HG03378 (cell line): ENCODE results near the gene ERC2.
A peak's percentile ranks its signal among the peaks of the same experiment; 100 is the strongest.

ENCODE experiments used
- ATAC-seq: cut with Tn5 transposase; IDR thresholded peaks from one replicate; pipeline ENCODE4 v1.9.1; 2021; ENCODE audit warnings: mild to moderate bottlenecking, moderate library complexity; ENCODE audit not compliant: unreplicated experiment

Gene ERC2

GRCh38 chr3:55497250-55497649, 971.0 kb downstream of the ERC2 start:
- no peak for ATAC-seq

GRCh38 chr3:55494976-55495375, 973.3 kb downstream of the ERC2 start:
- ATAC-seq = no peak

GRCh38 chr3:55492976-55493375, 975.3 kb downstream of the ERC2 start:
- ATAC-seq = no peak

GRCh38 chr3:55491296-55491816, 976.9 kb downstream of the ERC2 start:
- no peak for ATAC-seq

- ATAC-seq = no peak
Measured at GRCh38 chr3:55490276-55490913, 977.9 kb downstream of the ERC2 start.

- no peak for ATAC-seq
Measured at GRCh38 chr3:55489798-55490132, 978.5 kb downstream of the ERC2 start.

- ATAC-seq = no peak
Measured at GRCh38 chr3:55488398-55489055, 979.7 kb downstream of the ERC2 start.

GRCh38 chr3:55487381-55488241, 980.7 kb downstream of the ERC2 start:
- no peak for ATAC-seq

GRCh38 chr3:55486857-55487380, 981.3 kb downstream of the ERC2 start, which contains the start of gene WNT5A:
TSS of gene WNT5A (minus strand) at chr3:55487306. CDS start at chr3:55486985, 321 bp downstream.
- no peak for ATAC-seq

- ATAC-seq = no peak
Measured at GRCh38 chr3:55486101-55486856, 982.0 kb downstream of the ERC2 start.

GRCh38 chr3:55484801-55485791, 983.2 kb downstream of the ERC2 start:
- ATAC-seq = peak; percentile 43

GRCh38 chr3:55484191-55484689, 984.0 kb downstream of the ERC2 start:
- ATAC-seq = no peak

- no peak for ATAC-seq
Measured at GRCh38 chr3:55483196-55484095, 984.8 kb downstream of the ERC2 start.

GRCh38 chr3:55482496-55483195, 985.6 kb downstream of the ERC2 start:
- no peak for ATAC-seq

GRCh38 chr3:55481744-55482495, 986.3 kb downstream of the ERC2 start:
- ATAC-seq = no peak

- no peak for ATAC-seq
Measured at GRCh38 chr3:55480911-55481743, 987.1 kb downstream of the ERC2 start.
